ENCODE results near the gene RASGRF2.

- no peak for TF ChIP-seq POLR2A (IDR thresholded peaks at IDR 0.05)
- TF ChIP-seq, protein P1, sequence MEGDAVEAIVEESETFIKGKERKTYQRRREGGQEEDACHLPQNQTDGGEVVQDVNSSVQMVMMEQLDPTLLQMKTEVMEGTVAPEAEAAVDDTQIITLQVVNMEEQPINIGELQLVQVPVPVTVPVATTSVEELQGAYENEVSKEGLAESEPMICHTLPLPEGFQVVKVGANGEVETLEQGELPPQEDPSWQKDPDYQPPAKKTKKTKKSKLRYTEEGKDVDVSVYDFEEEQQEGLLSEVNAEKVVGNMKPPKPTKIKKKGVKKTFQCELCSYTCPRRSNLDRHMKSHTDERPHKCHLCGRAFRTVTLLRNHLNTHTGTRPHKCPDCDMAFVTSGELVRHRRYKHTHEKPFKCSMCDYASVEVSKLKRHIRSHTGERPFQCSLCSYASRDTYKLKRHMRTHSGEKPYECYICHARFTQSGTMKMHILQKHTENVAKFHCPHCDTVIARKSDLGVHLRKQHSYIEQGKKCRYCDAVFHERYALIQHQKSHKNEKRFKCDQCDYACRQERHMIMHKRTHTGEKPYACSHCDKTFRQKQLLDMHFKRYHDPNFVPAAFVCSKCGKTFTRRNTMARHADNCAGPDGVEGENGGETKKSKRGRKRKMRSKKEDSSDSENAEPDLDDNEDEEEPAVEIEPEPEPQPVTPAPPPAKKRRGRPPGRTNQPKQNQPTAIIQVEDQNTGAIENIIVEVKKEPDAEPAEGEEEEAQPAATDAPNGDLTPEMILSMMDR (IDR thresholded peaks at IDR 0.05), result no peak
Observed at GRCh38 chr5:80959138-80959537, 1.0 kb upstream of the RASGRF2 start.
